NCI-H1105 (cell line): ENCODE data around the gene WDR81.
A peak's percentile ranks its signal among the peaks of the same experiment; 100 is the strongest.
"Not testable (repeated sequence)": the region's sequence is repeated elsewhere in the genome, so short reads cannot be mapped to it uniquely, and the experiment has no call there.

Source experiments
- DNase-seq: peaks from one replicate; lab custom pipeline; 2025; lab: John Stamatoyannopoulos, UW

Gene WDR81

GRCh38 chr17:1754430-1755112, 30.1 kb downstream of the WDR81 start:
- DNase-seq: no peak

DNA sequence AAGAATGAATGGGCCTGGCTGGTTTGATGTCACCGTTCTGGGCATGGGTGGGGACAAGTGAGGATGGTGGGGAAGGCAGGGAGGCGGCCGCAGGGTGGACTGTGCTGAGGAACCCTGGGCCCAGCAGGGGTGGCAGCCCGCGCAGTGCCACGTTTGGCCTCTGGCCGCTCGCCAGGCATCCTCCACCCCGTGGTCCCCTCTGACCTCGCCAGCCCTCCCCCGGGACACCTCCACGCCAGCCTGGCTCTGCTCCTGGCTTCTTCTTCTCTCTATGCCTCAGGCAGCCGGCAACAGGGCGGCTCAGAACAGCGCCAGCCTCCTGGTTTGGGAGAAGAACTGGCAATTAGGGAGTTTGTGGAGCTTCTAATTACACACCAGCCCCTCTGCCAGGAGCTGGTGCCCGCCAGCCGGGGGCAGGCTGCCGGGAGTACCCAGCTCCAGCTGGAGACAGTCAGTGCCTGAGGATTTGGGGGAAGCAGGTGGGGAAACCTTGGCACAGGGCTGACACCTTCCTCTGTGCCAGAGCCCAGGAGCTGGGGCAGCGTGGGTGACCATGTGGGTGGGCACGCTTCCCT, 30.8 kb downstream of the WDR81 start:
- DNase-seq: peak; percentile 49

GRCh38 chr17:1755827-1756262, 31.3 kb downstream of the WDR81 start:
- no peak for DNase-seq

- no peak for DNase-seq
Observed at GRCh38 chr17:1758807-1759206, 34.3 kb downstream of the WDR81 start.

DNA sequence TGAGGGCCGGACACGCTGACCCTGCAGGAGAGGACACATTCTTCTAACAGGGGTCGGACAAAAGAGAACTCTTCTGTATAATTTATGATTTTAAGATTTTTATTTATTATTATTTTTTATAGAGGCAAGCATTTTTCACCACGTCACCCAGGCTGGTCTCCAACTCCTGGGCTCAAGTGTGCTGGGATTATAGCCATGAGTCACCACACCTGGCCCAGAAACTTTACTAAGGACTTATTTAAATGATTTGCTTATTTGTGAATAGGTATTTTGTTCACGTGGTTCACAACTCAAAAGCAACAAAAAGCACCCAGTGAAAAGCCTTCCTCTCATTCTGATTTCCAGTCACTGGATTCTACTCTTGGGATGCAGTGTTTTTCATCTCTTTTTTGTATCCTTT, 35.0 kb downstream of the WDR81 start:
- no peak for DNase-seq

- no peak for DNase-seq
Observed at GRCh38 chr17:1762233-1762900, 37.9 kb downstream of the WDR81 start.

- no peak for DNase-seq
Observed at GRCh38 chr17:1762901-1763898, 38.7 kb downstream of the WDR81 start.

- no peak for DNase-seq
Observed at GRCh38 chr17:1764284-1764683, 39.8 kb downstream of the WDR81 start.

DNA sequence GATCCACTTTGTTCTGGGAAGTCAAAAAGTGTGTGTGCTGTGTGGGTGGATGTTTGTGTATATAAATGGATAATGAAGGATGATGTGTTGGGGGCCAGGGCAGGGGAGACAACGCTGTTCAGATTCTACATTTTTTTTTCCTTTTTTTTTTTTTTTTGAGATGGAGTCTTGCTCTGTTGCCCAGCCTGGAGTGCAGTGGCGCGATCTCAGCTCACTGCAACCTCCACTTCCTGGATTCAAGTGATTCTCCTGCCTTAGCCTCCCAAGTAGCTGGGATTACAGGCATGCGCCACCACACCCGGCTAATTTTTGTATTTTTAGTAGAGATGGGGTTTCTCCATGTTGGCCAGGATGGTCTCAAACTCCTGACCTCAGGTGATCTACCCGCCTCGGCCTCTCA, 40.2 kb downstream of the WDR81 start:
- DNase-seq: not testable (repeated sequence)

DNA sequence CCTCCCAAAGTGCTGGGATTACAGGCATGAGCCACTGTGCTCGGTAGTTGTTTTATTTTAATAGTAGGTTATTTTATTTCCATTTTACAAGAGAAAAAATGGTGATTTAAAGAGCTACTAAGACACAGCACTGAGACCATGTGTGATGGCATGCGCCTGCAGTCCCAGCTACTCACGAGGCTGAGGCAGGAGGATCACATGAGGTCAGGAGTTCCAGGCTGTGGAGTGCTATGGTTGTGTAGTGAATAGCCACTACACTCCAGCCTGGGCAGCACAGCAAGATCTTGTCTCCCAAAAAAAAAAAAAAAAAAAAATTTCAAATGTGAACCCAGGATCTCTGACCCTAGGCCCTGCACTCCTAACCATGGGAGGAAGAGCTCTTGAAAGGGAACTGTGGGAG, 41.1 kb downstream of the WDR81 start:
- no peak for DNase-seq

DNA sequence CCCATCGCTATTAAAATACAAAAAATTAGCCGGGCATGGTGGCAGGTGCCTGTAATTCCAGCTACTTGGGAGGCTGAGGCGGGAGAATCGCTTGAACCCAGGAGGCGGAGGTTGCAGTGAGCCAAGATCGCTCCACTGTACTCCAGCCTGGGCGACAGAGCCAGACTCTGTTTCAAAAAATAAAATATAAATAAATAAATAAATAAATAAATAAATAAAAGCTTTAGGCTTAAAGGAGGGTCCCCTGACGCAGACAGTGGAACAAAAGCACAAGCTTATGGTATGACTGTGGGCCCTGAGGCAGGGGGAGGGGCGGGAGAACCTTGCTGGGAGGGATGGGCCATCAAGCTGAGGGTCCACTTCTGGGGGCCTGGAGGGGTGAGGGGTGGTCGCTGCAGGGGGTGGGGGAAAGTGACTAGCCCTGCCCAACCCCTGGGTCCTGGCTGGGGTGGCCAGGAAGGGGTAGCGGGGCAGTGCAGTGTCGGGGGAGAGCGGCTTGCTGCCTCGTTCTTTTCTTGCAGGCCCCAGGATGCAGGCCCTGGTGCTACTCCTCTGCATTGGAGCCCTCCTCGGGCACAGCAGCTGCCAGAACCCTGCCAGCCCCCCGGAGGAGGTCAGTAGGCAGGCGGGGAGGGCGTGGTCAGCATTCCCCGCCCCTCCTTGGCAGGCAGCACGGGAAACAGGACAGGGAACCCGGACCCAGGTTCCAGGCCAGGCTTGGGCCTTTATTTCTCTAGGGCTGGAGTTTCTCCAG, 42.1 kb downstream of the WDR81 start:
- DNase-seq: no peak

DNA sequence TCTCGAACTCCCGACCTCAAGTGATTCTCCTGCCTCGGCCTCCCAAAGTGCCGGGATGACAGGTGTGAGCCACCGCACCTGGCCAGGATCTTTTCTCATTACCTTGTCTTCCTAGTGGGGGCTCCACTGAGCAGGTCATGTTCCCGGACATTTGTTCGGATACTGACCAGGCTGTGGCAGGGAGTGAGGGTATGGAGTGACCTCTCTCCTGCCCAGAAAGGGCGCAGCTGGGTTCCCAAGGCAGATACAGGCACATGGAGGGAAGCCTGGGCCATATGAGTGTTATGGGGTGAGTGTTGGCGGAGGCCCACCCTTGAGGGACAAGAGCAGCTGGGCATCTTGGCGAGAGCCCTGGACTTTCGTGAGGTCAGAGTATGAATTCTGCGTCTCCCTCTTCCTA, 42.9 kb downstream of the WDR81 start:
- no peak for DNase-seq

DNA sequence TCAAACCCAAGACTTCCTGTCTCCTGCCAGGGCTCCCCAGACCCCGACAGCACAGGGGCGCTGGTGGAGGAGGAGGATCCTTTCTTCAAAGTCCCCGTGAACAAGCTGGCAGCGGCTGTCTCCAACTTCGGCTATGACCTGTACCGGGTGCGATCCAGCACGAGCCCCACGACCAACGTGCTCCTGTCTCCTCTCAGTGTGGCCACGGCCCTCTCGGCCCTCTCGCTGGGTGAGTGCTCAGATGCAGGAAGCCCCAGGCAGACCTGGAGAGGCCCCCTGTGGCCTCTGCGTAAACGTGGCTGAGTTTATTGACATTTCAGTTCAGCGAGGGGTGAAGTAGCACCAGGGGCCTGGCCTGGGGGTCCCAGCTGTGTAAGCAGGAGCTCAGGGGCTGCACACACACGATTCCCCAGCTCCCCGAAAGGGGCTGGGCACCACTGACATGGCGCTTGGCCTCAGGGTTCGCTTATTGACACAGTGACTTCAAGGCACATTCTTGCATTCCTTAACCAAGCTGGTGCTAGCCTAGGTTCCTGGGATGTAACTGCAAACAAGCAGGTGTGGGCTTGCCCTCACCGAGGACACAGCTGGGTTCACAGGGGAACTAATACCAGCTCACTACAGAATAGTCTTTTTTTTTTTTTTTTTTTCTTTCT, 45.4 kb downstream of the WDR81 start:
- DNase-seq: no peak

- not testable (repeated sequence) for DNase-seq
Observed at GRCh38 chr17:1773000-1773695, 48.6 kb downstream of the WDR81 start.

DNA sequence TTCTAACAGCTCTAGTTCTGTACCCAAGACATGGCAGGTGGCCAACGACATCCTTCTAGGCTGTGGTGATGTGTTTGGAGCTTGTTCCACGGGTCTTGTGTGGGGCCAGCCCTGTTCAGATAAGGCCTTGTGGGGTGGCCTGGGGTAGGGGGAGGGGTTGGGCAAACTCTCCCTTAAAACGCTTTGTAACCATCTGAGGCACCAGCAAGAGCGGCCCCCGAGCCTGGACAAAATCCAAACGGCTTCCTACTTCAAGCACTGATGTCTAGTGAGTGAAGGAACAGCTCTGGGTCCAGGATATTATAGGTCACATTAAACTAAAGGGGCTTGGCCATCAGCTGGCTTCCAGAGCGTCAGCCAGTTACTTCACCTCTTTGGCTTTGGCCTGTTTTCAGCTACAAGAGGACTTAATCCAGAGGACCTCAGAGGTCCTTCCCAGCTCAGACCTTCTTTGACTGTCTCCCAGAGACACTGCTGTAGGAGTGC, 49.2 kb downstream of the WDR81 start:
- DNase-seq: no peak

DNA sequence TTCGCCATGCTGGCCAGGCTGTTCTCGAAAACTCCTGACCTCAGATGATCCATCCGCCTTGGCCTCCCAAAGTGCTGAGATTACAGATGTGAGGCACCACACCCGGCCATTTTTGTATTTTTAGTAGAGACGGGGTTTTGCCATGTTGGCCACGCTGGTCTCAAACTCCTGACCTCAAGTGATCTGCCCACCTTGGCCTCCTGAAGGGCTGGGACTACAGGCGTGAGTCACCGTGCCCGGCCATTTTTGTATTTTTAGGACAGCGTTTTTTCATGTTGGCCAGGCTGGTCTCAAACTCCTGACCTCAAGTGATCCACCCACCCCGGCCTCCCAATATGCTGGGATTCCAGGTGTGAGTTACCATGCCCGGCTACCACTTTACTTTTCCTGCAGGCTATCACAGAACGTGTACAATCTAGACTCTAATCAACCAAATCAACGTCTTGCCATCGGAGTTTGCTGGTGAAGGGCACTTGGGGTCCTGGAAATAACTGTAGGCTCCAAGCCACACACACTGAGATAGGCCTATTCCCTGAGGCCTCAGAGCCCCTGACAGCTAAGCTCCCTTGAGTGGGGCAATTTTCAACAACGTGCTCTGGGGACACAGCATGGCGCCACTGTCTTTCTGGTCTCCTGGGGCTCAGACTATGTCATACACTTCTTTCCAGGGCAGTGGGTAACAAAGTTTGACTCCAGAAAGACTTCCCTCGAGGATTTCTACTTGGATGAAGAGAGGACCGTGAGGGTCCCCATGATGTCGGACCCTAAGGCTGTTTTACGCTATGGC, 50.1 kb downstream of the WDR81 start:
- DNase-seq: no peak

DNA sequence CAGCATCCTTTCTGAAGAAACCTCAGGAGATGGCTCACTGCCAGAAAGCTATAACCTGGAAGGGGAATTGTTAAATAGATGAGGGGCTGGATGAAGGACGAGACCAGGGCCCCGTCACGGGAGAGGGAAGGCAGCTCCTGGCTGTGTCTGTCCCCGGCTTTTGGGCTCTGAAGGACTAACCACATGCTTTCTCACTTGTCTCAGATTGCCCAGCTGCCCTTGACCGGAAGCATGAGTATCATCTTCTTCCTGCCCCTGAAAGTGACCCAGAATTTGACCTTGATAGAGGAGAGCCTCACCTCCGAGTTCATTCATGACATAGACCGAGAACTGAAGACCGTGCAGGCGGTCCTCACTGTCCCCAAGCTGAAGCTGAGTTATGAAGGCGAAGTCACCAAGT, 51.8 kb downstream of the WDR81 start:
- DNase-seq: no peak

- no peak for DNase-seq
Observed at GRCh38 chr17:1776857-1777256, 52.4 kb downstream of the WDR81 start.

DNA sequence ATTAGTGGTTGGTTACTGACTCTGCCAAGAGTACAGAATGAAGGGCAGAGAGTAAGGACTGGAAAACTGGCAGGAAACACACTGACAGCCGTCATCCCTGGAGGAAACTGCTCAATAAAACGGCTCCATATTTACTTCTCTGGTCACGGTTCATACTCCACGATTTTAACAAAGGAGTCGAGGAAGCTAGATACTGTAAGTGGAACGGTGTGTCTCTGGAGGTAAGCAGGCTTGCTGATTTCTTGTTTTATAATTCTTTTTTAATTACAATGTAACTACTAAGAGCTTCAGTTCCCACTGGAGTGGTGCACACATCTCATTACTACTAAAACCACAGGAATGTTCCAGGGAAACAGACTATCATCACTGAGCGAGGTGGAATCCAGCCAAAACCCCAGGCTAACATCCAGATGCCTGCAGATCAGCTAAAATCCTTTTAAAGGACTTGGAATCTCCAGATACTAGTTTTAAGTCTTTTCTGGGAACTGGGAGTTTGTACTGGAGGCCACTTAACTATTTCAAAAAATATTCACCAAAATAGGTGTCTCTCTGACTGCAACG, 55.1 kb downstream of the WDR81 start:
- DNase-seq: no peak
